Neural crest cell (in vitro differentiated cells): ENCODE results near the gene SLC6A2. TPM values are rescaled to one million over a fixed set of nuclear protein-coding genes. Genes with fewer than 3 reads are reported as not detected.

ENCODE experiments used
- DNase-seq: peaks from one replicate; pipeline ENCODE4 v3.0.0; 2021; ENCODE audit warnings: low read depth, mixed read lengths, low spot score
- H3K27ac Mint-ChIP-seq: one replicate; pipeline ENCODE4 v1.8.0; 2021; ENCODE audit warnings: mild to moderate bottlenecking, mixed read lengths; ENCODE audit not compliant: unreplicated experiment
- H3K27me3 Mint-ChIP-seq: 2 replicates; pipeline ENCODE4 v1.8.0; 2021; ENCODE audit warnings: low read depth, mild to moderate bottlenecking, mixed read lengths
- H3K36me3 Mint-ChIP-seq: 2 replicates; pipeline ENCODE4 v1.8.0; 2021; ENCODE audit warnings: low read depth, mild to moderate bottlenecking, mixed read lengths
- H3K4me1 Mint-ChIP-seq: 2 replicates; pipeline ENCODE4 v1.8.0; 2021; ENCODE audit warnings: mixed read lengths
- H3K4me3 Mint-ChIP-seq: one replicate; pipeline ENCODE4 v1.8.0; 2021; ENCODE audit warnings: mild to moderate bottlenecking, mixed read lengths
- H3K9me3 Mint-ChIP-seq: 2 replicates; pipeline ENCODE4 v1.8.0; 2021; ENCODE audit warnings: mixed read lengths
- total RNA-seq: library from RNA; stranded (reverse); gene quantifications from 2 replicates; pipeline ENCODE4 v1.2.1, GENCODE V29; 2021
- TF ChIP-seq, protein P1 (sequence below): fragments of 200-600 bp; sonication (generic); conservative IDR thresholded peaks from 2 replicates; pipeline ENCODE4 v1.5.0; 2021; ENCODE audit warnings: antibody characterized with exemption, mild to moderate bottlenecking

The SLC6A2 gene
- total RNA-seq, 1 donor from 2014 or later = not detected

- H3K9me3 Mint-ChIP-seq = no peaks in the 10 kb centered on the region
- no peaks in the 10 kb centered on the region for H3K4me1 Mint-ChIP-seq
- TF ChIP-seq, protein P1, sequence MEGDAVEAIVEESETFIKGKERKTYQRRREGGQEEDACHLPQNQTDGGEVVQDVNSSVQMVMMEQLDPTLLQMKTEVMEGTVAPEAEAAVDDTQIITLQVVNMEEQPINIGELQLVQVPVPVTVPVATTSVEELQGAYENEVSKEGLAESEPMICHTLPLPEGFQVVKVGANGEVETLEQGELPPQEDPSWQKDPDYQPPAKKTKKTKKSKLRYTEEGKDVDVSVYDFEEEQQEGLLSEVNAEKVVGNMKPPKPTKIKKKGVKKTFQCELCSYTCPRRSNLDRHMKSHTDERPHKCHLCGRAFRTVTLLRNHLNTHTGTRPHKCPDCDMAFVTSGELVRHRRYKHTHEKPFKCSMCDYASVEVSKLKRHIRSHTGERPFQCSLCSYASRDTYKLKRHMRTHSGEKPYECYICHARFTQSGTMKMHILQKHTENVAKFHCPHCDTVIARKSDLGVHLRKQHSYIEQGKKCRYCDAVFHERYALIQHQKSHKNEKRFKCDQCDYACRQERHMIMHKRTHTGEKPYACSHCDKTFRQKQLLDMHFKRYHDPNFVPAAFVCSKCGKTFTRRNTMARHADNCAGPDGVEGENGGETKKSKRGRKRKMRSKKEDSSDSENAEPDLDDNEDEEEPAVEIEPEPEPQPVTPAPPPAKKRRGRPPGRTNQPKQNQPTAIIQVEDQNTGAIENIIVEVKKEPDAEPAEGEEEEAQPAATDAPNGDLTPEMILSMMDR = no peak
- H3K4me3 Mint-ChIP-seq = no peak overlapping the region
- peaks cover 51% of the 10 kb centered on the region for H3K27me3 Mint-ChIP-seq
- no peak overlapping the region for H3K27ac Mint-ChIP-seq
- no peaks in the 10 kb centered on the region for H3K36me3 Mint-ChIP-seq
- DNase-seq = no peak
Measured at GRCh38 chr16:55662644-55663031, 6.8 kb downstream of the SLC6A2 start.

- DNase-seq = no peak
- Mint-ChIP-seq H3K27ac (no peak overlapping the region), H3K4me3 (no peak overlapping the region), H3K27me3 (peaks cover 45% of the 10 kb centered on the region), H3K9me3 (no peaks in the 10 kb centered on the region), H3K4me1 (no peaks in the 10 kb centered on the region), H3K36me3 (no peaks in the 10 kb centered on the region)
- TF ChIP-seq, protein P1 = no peak
Measured at GRCh38 chr16:55663225-55663624, 7.4 kb downstream of the SLC6A2 start.

DNA sequence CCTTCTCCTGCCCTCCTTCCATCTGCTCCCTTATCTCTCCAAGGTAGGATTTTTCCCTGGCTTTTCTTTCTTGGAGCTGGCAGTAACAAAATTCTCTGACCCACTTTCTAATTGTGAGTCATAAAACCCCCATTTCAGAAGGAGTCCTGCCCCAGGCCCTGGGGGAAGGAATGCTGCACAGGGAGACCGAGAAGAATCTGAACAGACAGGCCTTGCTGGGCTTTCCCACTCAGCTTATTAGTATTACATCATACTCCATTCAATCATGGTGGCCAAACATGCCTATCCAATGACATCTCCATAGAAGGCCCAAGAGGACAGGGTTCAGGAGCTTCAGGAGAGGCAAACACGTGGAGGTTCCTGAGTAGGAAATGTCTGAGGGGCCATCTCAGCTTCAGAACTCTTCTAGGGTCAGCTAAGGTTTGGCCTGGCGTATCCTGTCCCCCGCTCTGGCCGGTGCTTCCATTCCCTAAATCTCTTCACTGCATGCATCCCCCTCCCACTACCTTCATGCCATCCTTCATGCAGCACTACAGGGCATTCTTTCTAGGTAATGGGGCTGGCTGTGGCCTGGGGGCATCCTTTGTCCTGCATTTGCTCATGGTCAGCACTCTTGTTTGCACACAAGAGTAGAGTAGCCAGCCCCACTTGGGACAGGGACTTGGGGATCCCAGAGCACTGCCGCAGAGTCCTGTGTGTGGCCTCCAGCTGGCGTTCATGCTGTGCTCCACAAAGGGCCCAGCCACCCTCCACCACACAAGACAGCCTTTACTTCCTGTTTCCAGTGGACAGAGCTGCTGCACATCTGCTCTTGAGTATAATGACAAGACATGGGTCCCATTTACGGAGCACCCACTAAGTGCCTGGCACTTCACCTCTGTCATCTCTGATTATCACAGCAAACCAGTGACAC is 8.2 kb downstream of the SLC6A2 start:
- no peaks in the 10 kb centered on the region for H3K4me1 Mint-ChIP-seq
- no peaks in the 10 kb centered on the region for H3K9me3 Mint-ChIP-seq
- H3K36me3 Mint-ChIP-seq = no peaks in the 10 kb centered on the region
- TF ChIP-seq, protein P1 = no peak
- no peak overlapping the region for H3K27ac Mint-ChIP-seq
- H3K27me3 Mint-ChIP-seq = peaks cover 37% of the 10 kb centered on the region
- H3K4me3 Mint-ChIP-seq = no peak overlapping the region
- DNase-seq = no peak

GRCh38 chr16:55664786-55665407 is 9.1 kb downstream of the SLC6A2 start:
- Mint-ChIP-seq H3K27ac (no peak overlapping the region), H3K27me3 (peaks cover 29% of the 10 kb centered on the region), H3K4me1 (no peaks in the 10 kb centered on the region), H3K4me3 (no peak overlapping the region), H3K36me3 (no peaks in the 10 kb centered on the region), H3K9me3 (no peaks in the 10 kb centered on the region)
- no peak for DNase-seq
- TF ChIP-seq, protein P1 = no peak

- no peak for DNase-seq
- no peak overlapping the region for H3K27ac Mint-ChIP-seq
- no peaks in the 10 kb centered on the region for H3K36me3 Mint-ChIP-seq
- H3K4me3 Mint-ChIP-seq = no peak overlapping the region
- TF ChIP-seq, protein P1 = no peak
- H3K27me3 Mint-ChIP-seq = peaks cover 26% of the 10 kb centered on the region
- H3K9me3 Mint-ChIP-seq = no peaks in the 10 kb centered on the region
- no peaks in the 10 kb centered on the region for H3K4me1 Mint-ChIP-seq
Measured at GRCh38 chr16:55665511-55665910, 9.7 kb downstream of the SLC6A2 start.
